Hepatocyte (in vitro differentiated cells): ENCODE results near the gene P4HB. TPM values are rescaled to one million over a fixed set of nuclear protein-coding genes. Genes with fewer than 3 reads are reported as not detected.

Source experiments
- DNase-seq: peaks from one replicate; pipeline ENCODE4 v3.0.0-alpha.2; 2016; ENCODE audit warnings: low spot score
- H2AFZ ChIP-seq: fragments of 200-600 bp; sonication (generic); 2 replicates; pipeline ENCODE4 v1.6.0; 2016; ENCODE audit warnings: antibody characterized with exemption, mild to moderate bottlenecking
- H3K27ac ChIP-seq: fragments of 200-600 bp; sonication (generic); 2 replicates; pipeline ENCODE4 v1.5.1; 2016; ENCODE audit warnings: mild to moderate bottlenecking
- H3K27me3 ChIP-seq: fragments of 200-600 bp; sonication (generic); 2 replicates; pipeline ENCODE4 v1.6.1; 2016
- H3K36me3 ChIP-seq: fragments of 200-600 bp; sonication (generic); replicated peaks from 2 replicates; pipeline ENCODE4 v1.5.1; 2016; ENCODE audit warnings: low read depth; ENCODE audit not compliant: insufficient read depth
- H3K4me1 ChIP-seq: fragments of 200-600 bp; sonication (generic); 2 replicates; pipeline ENCODE4 v1.5.1; 2016; ENCODE audit warnings: mild to moderate bottlenecking, moderate library complexity; ENCODE audit not compliant: insufficient read depth
- H3K4me2 ChIP-seq: fragments of 200-600 bp; sonication (generic); 2 replicates; pipeline ENCODE4 v1.6.0; 2016
- H3K4me3 ChIP-seq: fragments of 200-600 bp; sonication (generic); 2 replicates; pipeline ENCODE4 v1.5.1; 2016; ENCODE audit warnings: mild to moderate bottlenecking
- H3K79me2 ChIP-seq: fragments of 200-600 bp; sonication (generic); 2 replicates; pipeline ENCODE4 v1.6.0; 2017; ENCODE audit warnings: mild to moderate bottlenecking
- H3K9me2 ChIP-seq: fragments of 200-600 bp; sonication (generic); replicated peaks from 2 replicates; pipeline ENCODE4 v1.6.0; 2017; ENCODE audit warnings: mild to moderate bottlenecking; ENCODE audit not compliant: insufficient read depth
- H3K9me3 ChIP-seq: fragments of 200-600 bp; sonication (generic); 2 replicates; pipeline ENCODE4 v1.5.1; 2016; ENCODE audit warnings: low read depth, mild to moderate bottlenecking
- H4K20me1 ChIP-seq: fragments of 200-600 bp; sonication (generic); 2 replicates; pipeline ENCODE4 v1.6.0; 2016; ENCODE audit warnings: mild to moderate bottlenecking; ENCODE audit not compliant: insufficient read depth, poor library complexity, severe bottlenecking
- EZH2 ChIP-seq: fragments of 200-600 bp; sonication (generic); IDR thresholded peaks from 2 replicates; pipeline ENCODE4 v1.6.1; 2016; ENCODE audit warnings: antibody characterized with exemption, mild to moderate bottlenecking, borderline replicate concordance
- EZH2phosphoT487 ChIP-seq: fragments of 200-600 bp; sonication (generic); IDR thresholded peaks from one replicate; pipeline ENCODE4 v1.6.1; 2018; ENCODE audit warnings: antibody characterized with exemption, mild to moderate bottlenecking, low read depth, moderate library complexity; ENCODE audit not compliant: unreplicated experiment, severe bottlenecking
- WGBS: methylation state at CpG from one replicate; pipeline ENCODE4 v1.1.6; 2016; ENCODE audit warnings: low lambda C conversion rate; ENCODE audit errors: missing lambda C conversion rate; 5-methylcytosine and 5-hydroxymethylcytosine counted together
- polyA plus RNA-seq: library from polyadenylated mRNA; unstranded; fragments of >200 nt; fragmentation: Nextera tagmentation; extraction: Ambion mirVana; gene quantifications from 2 replicates; pipeline ENCODE4 v1.2.1, GENCODE V29; 2016
- total RNA-seq: library from RNA; depleted of rRNA; stranded (reverse); fragments of >200 nt; gene quantifications from 2 replicates; pipeline ENCODE4 v1.2.3, GENCODE V29; 2014
- TF ChIP-seq, protein P1 (sequence below): fragments of 200-600 bp; sonication (generic); IDR thresholded peaks from 2 replicates; pipeline ENCODE4 v1.5.1; 2016; ENCODE audit warnings: antibody characterized with exemption, mild to moderate bottlenecking; ENCODE audit not compliant: poor library complexity

Gene P4HB
- total and polyA plus RNA-seq, 2 experiments from 2014 or later, result 1,240 to 1,316 TPM

DNA sequence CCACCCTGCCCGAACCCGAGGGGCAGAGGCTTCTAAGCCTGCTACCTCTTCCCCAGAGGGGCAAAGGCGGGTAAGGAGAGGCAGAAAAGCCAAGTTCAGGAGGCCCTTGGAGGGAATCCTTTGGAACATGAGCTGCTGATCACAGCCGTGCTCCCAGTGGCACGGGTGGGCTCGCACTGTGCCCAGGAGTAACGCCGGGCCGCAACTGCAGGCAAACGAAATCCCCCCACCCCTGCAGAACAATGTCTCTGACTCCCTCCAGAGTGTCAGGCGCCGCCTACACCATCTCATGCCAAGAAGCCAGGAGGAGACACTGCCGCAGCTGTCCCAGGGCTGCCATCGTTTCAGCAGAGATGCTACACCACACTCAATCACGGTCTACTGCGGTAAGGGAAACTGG lies 8.9 kb downstream of the P4HB start:
- no peak overlapping the region for H3K4me3 ChIP-seq
- no peak overlapping the region for H3K27ac ChIP-seq
- H3K9me2 ChIP-seq, result no peaks in the 10 kb centered on the region
- DNase-seq, result no peak
- no peaks in the 10 kb centered on the region for H3K4me1 ChIP-seq
- H2AFZ ChIP-seq, result no peak overlapping the region
- H3K9me3 ChIP-seq, result no peaks in the 10 kb centered on the region
- H3K79me2 ChIP-seq, result peaks cover 45% of the 10 kb centered on the region
- H4K20me1 ChIP-seq, result peaks cover 38% of the 10 kb centered on the region
- H3K4me2 ChIP-seq, result no peak overlapping the region
- 98% methylated on average over 16 of the region's 16 CpGs for WGBS
- no peaks in the 10 kb centered on the region for H3K36me3 ChIP-seq
- no peak for TF ChIP-seq EZH2
- TF ChIP-seq EZH2phosphoT487, result no peak
- TF ChIP-seq, protein P1, sequence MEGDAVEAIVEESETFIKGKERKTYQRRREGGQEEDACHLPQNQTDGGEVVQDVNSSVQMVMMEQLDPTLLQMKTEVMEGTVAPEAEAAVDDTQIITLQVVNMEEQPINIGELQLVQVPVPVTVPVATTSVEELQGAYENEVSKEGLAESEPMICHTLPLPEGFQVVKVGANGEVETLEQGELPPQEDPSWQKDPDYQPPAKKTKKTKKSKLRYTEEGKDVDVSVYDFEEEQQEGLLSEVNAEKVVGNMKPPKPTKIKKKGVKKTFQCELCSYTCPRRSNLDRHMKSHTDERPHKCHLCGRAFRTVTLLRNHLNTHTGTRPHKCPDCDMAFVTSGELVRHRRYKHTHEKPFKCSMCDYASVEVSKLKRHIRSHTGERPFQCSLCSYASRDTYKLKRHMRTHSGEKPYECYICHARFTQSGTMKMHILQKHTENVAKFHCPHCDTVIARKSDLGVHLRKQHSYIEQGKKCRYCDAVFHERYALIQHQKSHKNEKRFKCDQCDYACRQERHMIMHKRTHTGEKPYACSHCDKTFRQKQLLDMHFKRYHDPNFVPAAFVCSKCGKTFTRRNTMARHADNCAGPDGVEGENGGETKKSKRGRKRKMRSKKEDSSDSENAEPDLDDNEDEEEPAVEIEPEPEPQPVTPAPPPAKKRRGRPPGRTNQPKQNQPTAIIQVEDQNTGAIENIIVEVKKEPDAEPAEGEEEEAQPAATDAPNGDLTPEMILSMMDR, result no peak
- H3K27me3 ChIP-seq, result no peaks in the 10 kb centered on the region

DNA sequence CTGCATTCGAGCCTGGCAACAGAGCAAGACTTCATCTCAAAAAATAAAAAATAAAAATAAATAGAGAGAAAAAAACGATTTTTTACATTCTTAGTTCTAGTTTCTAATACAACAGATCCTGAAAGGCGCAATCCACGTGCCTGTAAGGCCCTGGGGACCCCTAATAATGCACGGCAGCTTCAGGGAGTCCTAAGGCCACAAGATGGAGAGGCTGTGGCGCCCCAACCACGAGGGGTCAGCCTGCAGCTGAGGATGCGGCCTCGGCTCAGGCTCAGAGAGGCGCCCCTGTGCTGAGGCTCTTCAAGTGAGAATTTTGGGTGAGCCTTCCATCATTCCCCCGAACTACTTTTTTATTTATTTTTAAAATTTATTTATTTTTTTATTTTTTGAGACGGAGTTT lies 10.9 kb downstream of the P4HB start:
- H3K79me2 ChIP-seq, result peaks cover 27% of the 10 kb centered on the region
- 97% methylated on average over 12 of the region's 12 CpGs for WGBS
- TF ChIP-seq EZH2phosphoT487, result no peak
- TF ChIP-seq, protein P1, result no peak
- no peak for TF ChIP-seq EZH2
- H3K9me3 ChIP-seq, result no peaks in the 10 kb centered on the region
- no peak overlapping the region for H3K27ac ChIP-seq
- no peaks in the 10 kb centered on the region for H3K36me3 ChIP-seq
- H3K4me3 ChIP-seq, result no peak overlapping the region
- H2AFZ ChIP-seq, result no peak overlapping the region
- H3K9me2 ChIP-seq, result no peaks in the 10 kb centered on the region
- H3K27me3 ChIP-seq, result no peaks in the 10 kb centered on the region
- no peaks in the 10 kb centered on the region for H3K4me1 ChIP-seq
- peaks cover 27% of the 10 kb centered on the region for H4K20me1 ChIP-seq
- DNase-seq, result no peak
- H3K4me2 ChIP-seq, result no peak overlapping the region

DNA sequence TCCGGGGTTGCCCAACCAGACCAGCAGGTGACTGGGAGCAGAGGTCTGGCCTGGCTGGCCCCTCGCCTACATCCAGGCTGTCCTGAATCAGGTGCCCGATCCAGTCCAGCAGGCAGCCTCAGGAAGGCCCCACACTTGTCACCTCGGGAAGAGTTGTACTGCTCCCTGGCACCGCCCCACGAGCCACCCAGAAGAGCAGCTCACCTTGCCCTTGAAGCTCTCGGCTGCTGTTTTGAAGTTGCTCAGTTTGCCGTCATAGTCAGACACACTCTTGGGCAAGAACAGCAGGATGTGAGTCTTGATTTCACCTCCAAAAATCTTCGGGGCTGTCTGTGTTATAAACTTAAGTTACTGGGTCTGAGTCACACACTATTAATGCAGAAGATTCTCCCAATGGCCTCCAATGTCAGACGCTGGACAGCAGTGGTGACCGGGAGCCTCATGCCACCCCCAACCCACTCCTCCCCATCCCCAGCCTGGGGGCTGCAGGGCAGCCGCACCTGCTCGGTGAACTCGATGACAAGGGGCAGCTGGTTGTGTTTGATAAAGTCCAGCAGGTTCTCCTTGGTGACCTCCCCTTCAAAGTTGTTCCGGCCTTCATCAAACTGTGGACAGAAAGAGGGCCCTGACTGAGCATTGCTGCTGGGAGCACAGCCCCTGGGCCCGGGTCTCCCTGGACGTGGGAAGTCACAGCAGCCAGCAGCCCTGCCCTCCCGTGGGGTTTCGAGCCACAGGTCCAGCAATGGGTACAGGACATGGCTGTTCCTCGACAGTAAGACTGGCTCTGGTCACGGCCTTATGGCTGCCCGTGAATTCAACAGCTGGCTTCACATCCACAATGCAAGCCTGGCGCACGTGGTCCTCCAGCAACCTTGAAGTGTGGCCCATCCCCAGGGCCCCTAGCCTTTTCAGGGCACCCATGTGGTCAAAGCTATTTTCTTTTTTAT lies 13.3 kb downstream of the P4HB start:
- peaks cover 9% of the 10 kb centered on the region for H4K20me1 ChIP-seq
- H3K4me2 ChIP-seq, result no peak overlapping the region
- H2AFZ ChIP-seq, result no peak overlapping the region
- no peak overlapping the region for H3K4me3 ChIP-seq
- no peaks in the 10 kb centered on the region for H3K27me3 ChIP-seq
- 94% methylated on average over 24 of the region's 24 CpGs for WGBS
- TF ChIP-seq, protein P1, result no peak
- TF ChIP-seq EZH2phosphoT487, result no peak
- no peak for TF ChIP-seq EZH2
- H3K79me2 ChIP-seq, result peaks cover 7% of the 10 kb centered on the region
- H3K9me2 ChIP-seq, result no peaks in the 10 kb centered on the region
- no peak for DNase-seq
- H3K9me3 ChIP-seq, result no peaks in the 10 kb centered on the region
- no peaks in the 10 kb centered on the region for H3K4me1 ChIP-seq
- no peak overlapping the region for H3K27ac ChIP-seq
- H3K36me3 ChIP-seq, result no peaks in the 10 kb centered on the region
